NCI-H82 treated with DMSO at 0.1 percent for 48 hours (cell line): ENCODE measurements around the gene ERMAP.
"Not testable (repeated sequence)": the region's sequence is repeated elsewhere in the genome, so short reads cannot be mapped to it uniquely, and the experiment has no call there.

Experiments used
- DNase-seq: peaks from one replicate; lab custom pipeline; 2025; ENCODE audit not compliant: unreplicated experiment; lab: John Stamatoyannopoulos, UW

Gene ERMAP

GRCh38 chr1:42869254-42869653, 52.3 kb downstream of the ERMAP start:
- DNase-seq, result not testable (repeated sequence)

GRCh38 chr1:42869751-42870150, 52.8 kb downstream of the ERMAP start:
- not testable (repeated sequence) for DNase-seq

- DNase-seq, result not testable (repeated sequence)
These were observed 56.2 kb downstream of the ERMAP start for GRCh38 chr1:42873108-42873507.

GRCh38 chr1:42873670-42874069, 56.7 kb downstream of the ERMAP start:
- DNase-seq, result no peak

- DNase-seq, result no peak
These were observed 59.1 kb downstream of the ERMAP start for GRCh38 chr1:42876009-42876408.

- DNase-seq, result no peak
These were observed 60.5 kb downstream of the ERMAP start for GRCh38 chr1:42877380-42877779.

GRCh38 chr1:42880384-42880783, 63.5 kb downstream of the ERMAP start:
- no peak for DNase-seq

GRCh38 chr1:42886046-42886739, 69.3 kb downstream of the ERMAP start:
- DNase-seq, result no peak

- DNase-seq, result no peak
These were observed 69.9 kb downstream of the ERMAP start for GRCh38 chr1:42886800-42887199.

- DNase-seq, result no peak
These were observed 70.4 kb downstream of the ERMAP start for GRCh38 chr1:42887366-42887765.

- no peak for DNase-seq
These were observed 71.2 kb downstream of the ERMAP start for GRCh38 chr1:42888013-42888633.

GRCh38 chr1:42889264-42889663, 72.3 kb downstream of the ERMAP start:
- no peak for DNase-seq

- no peak for DNase-seq
These were observed 74.7 kb downstream of the ERMAP start for GRCh38 chr1:42891465-42892138.
